WERI-Rb-1 (cell line): Measurements from ENCODE around the gene EEF1G.
A peak's percentile ranks its signal among the peaks of the same experiment; 100 is the strongest.

ENCODE experiments used
- DNase-seq: peaks from one replicate; pipeline ENCODE4 v3.0.0-alpha.2; 2020
- H3K27ac ChIP-seq: fragments of 250-450 bp; sonication (Bioruptor Pico); 2 replicates; pipeline ENCODE4 v1.5.1; 2020; ENCODE audit warnings: mild to moderate bottlenecking, moderate library complexity
- H3K27me3 ChIP-seq: fragments of 250-450 bp; sonication (Bioruptor Pico); 2 replicates; pipeline ENCODE4 v1.5.1; 2021; ENCODE audit warnings: mild to moderate bottlenecking, low read depth, moderate library complexity; ENCODE audit not compliant: insufficient read depth, severe bottlenecking
- H3K36me3 ChIP-seq: fragments of 250-450 bp; sonication (Bioruptor Pico); 2 replicates; pipeline ENCODE4 v1.5.1; 2020; ENCODE audit warnings: mild to moderate bottlenecking, moderate library complexity
- H3K4me3 ChIP-seq: 2 replicates; pipeline ENCODE4 v1.5.1; 2011; ENCODE audit warnings: low read depth, mild to moderate bottlenecking, control low read depth, low read length
- H3K9me3 ChIP-seq: fragments of 250-450 bp; sonication (Bioruptor Pico); 2 replicates; pipeline ENCODE4 v1.5.1; 2021; ENCODE audit warnings: mild to moderate bottlenecking, moderate library complexity; ENCODE audit not compliant: severe bottlenecking
- CTCF ChIP-seq: IDR thresholded peaks from 2 replicates; pipeline ENCODE4 v1.5.1; 2011; ENCODE audit warnings: low read depth, mild to moderate bottlenecking, control low read depth, inconsistent platforms, low read length

The EEF1G gene

GRCh38 chr11:62610814-62611704, 37.4 kb upstream of the EEF1G start:
- TF ChIP-seq CTCF: no peak
- Histone ChIP-seq H3K36me3 (no peaks in the 10 kb centered on the region), H3K4me3 (peak overlapping the region; percentile 76), H3K27ac (peak overlapping the region; percentile 73), H3K9me3 (no peaks in the 10 kb centered on the region), H3K27me3 (no peaks in the 10 kb centered on the region)
- DNase-seq: no peak

DNA sequence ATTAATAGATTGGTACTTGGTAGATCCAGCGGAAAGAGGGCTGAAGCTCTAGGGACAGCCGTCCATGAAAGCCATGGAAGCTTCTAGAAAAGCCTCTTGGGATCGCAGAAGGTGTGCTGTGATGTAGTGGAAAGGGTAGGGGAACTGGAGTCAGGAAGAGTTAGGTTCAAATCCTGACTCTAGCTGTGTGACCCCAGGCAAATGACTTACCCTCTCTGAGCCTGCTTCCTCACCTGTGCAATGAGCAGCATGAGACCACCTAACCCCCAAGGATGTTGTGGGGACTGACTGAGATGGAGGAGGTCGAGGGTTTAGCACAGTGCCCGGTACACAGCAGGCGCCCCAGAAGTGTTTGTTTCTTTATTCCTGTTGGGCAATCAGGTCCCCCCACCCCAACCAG, 36.7 kb upstream of the EEF1G start:
- Histone ChIP-seq H3K4me3 (no peak overlapping the region), H3K36me3 (peaks cover 1% of the 10 kb centered on the region), H3K27ac (no peak overlapping the region), H3K27me3 (no peaks in the 10 kb centered on the region), H3K9me3 (no peaks in the 10 kb centered on the region)
- no peak for TF ChIP-seq CTCF
- no peak for DNase-seq

DNA sequence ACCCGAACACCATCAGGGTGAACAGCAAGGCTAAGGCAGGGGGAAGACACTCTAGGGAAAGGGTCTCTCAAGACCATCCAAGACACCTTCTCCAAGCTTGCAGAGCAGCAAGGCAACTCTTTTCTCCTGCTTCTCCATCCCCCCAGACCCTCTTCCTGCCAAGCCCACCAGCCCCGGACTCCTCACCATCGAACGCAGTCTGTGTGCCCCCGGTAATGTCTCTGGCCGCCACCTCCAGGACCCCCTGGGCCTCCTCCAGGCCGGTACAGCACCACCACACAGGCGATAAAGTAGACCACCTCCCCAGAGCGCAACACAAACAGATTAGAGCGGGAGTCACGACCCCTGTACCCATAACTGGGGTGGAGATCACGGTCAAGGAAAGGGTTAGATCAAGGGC, 35.1 kb upstream of the EEF1G start:
- no peak for DNase-seq
- peaks cover 4% of the 10 kb centered on the region for H3K36me3 ChIP-seq
- no peak overlapping the region for H3K27ac ChIP-seq
- H3K27me3 ChIP-seq: no peaks in the 10 kb centered on the region
- H3K9me3 ChIP-seq: no peaks in the 10 kb centered on the region
- no peak for TF ChIP-seq CTCF
- no peak overlapping the region for H3K4me3 ChIP-seq

DNA sequence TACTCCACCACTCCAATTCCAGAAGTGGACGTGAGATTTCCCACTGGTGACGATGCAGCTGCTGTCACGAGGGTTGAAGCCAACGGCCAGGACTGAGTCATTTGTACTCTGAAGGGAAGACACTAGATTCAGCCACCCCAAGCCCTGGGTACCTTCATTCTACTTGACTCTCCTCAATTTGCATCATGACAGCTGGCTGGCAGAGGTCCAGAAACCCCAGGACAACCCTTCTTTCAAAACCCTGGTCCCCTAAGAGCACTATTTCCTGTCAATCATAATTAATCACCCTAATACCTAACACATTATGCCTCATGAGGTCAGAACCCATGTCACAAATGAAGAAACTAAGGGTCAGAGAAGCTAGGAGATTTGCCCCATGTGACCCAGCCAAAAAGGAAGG, 34.0 kb upstream of the EEF1G start:
- no peaks in the 10 kb centered on the region for H3K9me3 ChIP-seq
- no peak for DNase-seq
- no peak for TF ChIP-seq CTCF
- H3K36me3 ChIP-seq: peaks cover 4% of the 10 kb centered on the region
- no peak overlapping the region for H3K4me3 ChIP-seq
- no peaks in the 10 kb centered on the region for H3K27me3 ChIP-seq
- no peak overlapping the region; the same call in 1 of the 2 replicates for H3K27ac ChIP-seq

DNA sequence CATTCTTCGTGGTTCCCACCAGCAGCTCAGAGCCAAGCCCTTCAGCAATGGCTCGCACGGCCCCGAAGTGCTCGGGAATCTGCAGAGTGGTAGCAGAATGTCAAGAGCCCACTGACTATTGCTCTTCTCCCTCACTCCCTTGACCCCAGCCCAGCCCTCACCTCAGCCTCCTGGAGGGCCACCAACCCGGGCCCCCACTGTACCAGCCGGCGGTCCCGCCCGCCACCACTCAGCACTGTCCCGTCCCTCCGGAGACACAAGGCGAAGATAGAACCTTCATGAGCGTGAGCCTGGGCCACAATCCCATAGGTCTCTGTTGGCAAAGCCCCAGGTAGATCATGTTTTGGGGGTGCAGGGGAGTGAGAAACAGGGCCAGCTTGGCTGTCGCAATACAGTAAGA, 32.2 kb upstream of the EEF1G start:
- no peak for TF ChIP-seq CTCF
- H3K36me3 ChIP-seq: peaks cover 11% of the 10 kb centered on the region
- H3K27ac ChIP-seq: no peak overlapping the region
- no peak overlapping the region for H3K4me3 ChIP-seq
- H3K9me3 ChIP-seq: no peaks in the 10 kb centered on the region
- no peaks in the 10 kb centered on the region for H3K27me3 ChIP-seq
- DNase-seq: no peak

DNA sequence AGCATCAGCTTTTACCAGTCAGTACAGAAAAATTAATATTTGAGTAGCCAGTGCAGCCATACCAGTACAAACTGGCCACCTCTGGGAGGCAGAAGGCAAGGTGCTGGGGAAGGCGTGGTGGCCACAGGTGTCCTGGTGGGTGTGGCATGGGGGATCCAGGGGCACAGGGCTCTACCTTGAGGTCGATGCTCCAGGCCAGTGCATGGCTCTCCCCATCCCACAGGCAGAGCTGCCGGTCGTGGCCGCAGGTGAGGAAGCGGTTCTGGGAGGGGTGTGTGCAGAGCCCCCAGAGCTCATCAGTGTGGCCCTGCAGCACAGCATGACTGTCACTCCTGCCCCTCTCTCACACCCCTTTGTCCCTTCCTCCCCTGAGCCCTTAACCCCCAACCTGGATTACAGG, 31.8 kb upstream of the EEF1G start:
- Histone ChIP-seq H3K36me3 (peaks cover 14% of the 10 kb centered on the region), H3K27ac (no peak overlapping the region), H3K27me3 (no peaks in the 10 kb centered on the region), H3K9me3 (no peaks in the 10 kb centered on the region), H3K4me3 (no peak overlapping the region)
- no peak for DNase-seq
- no peak for TF ChIP-seq CTCF
